CD14-positive monocyte (primary cell): Measurements from ENCODE around the gene PRKCA. TPM values are rescaled to one million over a fixed set of nuclear protein-coding genes. Genes with fewer than 3 reads are reported as not detected.

Experiments used
- DNase-seq, 3 donors: peaks; one replicate each; pipeline ENCODE4 v3.0.0-alpha.2; 2011 to 2022
- H2AFZ ChIP-seq: 2 replicates; pipeline ENCODE4 v1.6.0; 2012; ENCODE audit warnings: mild to moderate bottlenecking, low read depth, low read length, inconsistent platforms; ENCODE audit not compliant: insufficient read depth, poor library complexity, severe bottlenecking
- H3K27ac ChIP-seq, 2 donors: 1 replicate in 1 of 2; 2 replicates in 1 of 2; pipeline ENCODE4 v1.5.1; 2012 to 2013; ENCODE audit warnings: low read length in 2 of 2, control low read depth in 1 of 2, inconsistent platforms in 1 of 2, low read depth in 1 of 2, mild to moderate bottlenecking in 1 of 2
- H3K27me3 ChIP-seq, 2 donors: one replicate each; pipeline versions ENCODE4 v1.6.0 to v1.6.1; 2011 to 2013; ENCODE audit warnings: low read length in 2 of 2; ENCODE audit not compliant: control insufficient read depth in 2 of 2, insufficient read depth in 2 of 2
- H3K36me3 ChIP-seq, 2 donors: replicated peaks in 1 of 2; 1 replicate in 1 of 2; 2 replicates in 1 of 2; pipeline versions ENCODE4 v1.5.1 to v1.6.1; 2012 to 2013; ENCODE audit warnings: low read length in 2 of 2, control low read depth in 1 of 2, inconsistent platforms in 1 of 2, mild to moderate bottlenecking in 1 of 2; ENCODE audit not compliant: insufficient read depth in 2 of 2, control insufficient read depth in 1 of 2
- H3K4me1 ChIP-seq, 2 donors: 1 replicate in 1 of 2; 2 replicates in 1 of 2; pipeline versions ENCODE4 v1.5.1 to v1.6.1; 2012 to 2013; ENCODE audit warnings: low read length in 2 of 2, control low read depth in 1 of 2, inconsistent platforms in 1 of 2, mild to moderate bottlenecking in 1 of 2, moderate library complexity in 1 of 2; ENCODE audit not compliant: insufficient read depth in 2 of 2, control insufficient read depth in 1 of 2
- H3K4me2 ChIP-seq: replicated peaks from 2 replicates; pipeline ENCODE3; 2012; ENCODE audit warnings: low read length, moderate library complexity, mild to moderate bottlenecking; ENCODE audit not compliant: poor library complexity, severe bottlenecking; ENCODE audit errors: extremely low read depth
- H3K4me3 ChIP-seq, 3 experiments: fragments of 200-600 bp in 1 of 3; sonication (generic) in 1 of 3; replicated peaks in 1 of 3; 1 replicate in 2 of 3; 2 replicates in 1 of 3; pipeline ENCODE4 v1.5.1; 2011 to 2013; ENCODE audit warnings: low read length in 3 of 3, mild to moderate bottlenecking in 3 of 3, control low read depth in 2 of 3, low read depth in 2 of 3, inconsistent platforms in 1 of 3, moderate library complexity in 1 of 3
- H3K79me2 ChIP-seq: 2 replicates; pipeline ENCODE4 v1.6.0; 2012; ENCODE audit warnings: mild to moderate bottlenecking, control low read depth, inconsistent platforms, low read length, moderate library complexity; ENCODE audit not compliant: insufficient read depth
- H3K9ac ChIP-seq: 2 replicates; pipeline ENCODE4 v1.6.0; 2017; ENCODE audit warnings: low read length, mild to moderate bottlenecking; ENCODE audit not compliant: insufficient read depth, poor library complexity, severe bottlenecking
- H3K9me3 ChIP-seq, 2 donors: replicated peaks in 1 of 2; 1 replicate in 1 of 2; 2 replicates in 1 of 2; pipeline versions ENCODE4 v1.5.1 to v1.6.1; 2012 to 2013; ENCODE audit warnings: low read length in 2 of 2, control low read depth in 1 of 2; ENCODE audit not compliant: control insufficient read depth in 1 of 2, insufficient read depth in 1 of 2
- H4K20me1 ChIP-seq: 2 replicates; pipeline ENCODE4 v1.6.0; 2012; ENCODE audit warnings: mild to moderate bottlenecking, low read length, control low read depth, moderate library complexity; ENCODE audit not compliant: insufficient read depth
- H3K27ac Mint-ChIP-seq, 7 donors: one replicate each; pipeline ENCODE4 v1.8.0; 2020; ENCODE audit warnings: mild to moderate bottlenecking in 7 of 7, mixed read lengths in 7 of 7, moderate library complexity in 6 of 7, inconsistent platforms in 2 of 7
- H3K27me3 Mint-ChIP-seq, 3 donors: one replicate each; pipeline ENCODE4 v1.8.0; 2021 to 2022; ENCODE audit warnings: low read depth in 3 of 3, mild to moderate bottlenecking in 3 of 3, mixed read lengths in 3 of 3, moderate library complexity in 3 of 3, inconsistent platforms in 1 of 3
- H3K36me3 Mint-ChIP-seq, 2 donors: one replicate each; pipeline ENCODE4 v1.8.0; 2020; ENCODE audit warnings: mixed read lengths in 2 of 2, inconsistent platforms in 1 of 2, mild to moderate bottlenecking in 1 of 2
- H3K4me1 Mint-ChIP-seq: one replicate; pipeline ENCODE4 v1.8.0; 2020; ENCODE audit warnings: mild to moderate bottlenecking, mixed read lengths
- H3K4me3 Mint-ChIP-seq, 2 donors: one replicate each; pipeline ENCODE4 v1.8.0; 2020; ENCODE audit warnings: mild to moderate bottlenecking in 2 of 2, mixed read lengths in 2 of 2, moderate library complexity in 1 of 2
- H3K9me3 Mint-ChIP-seq, 7 donors: one replicate each; pipeline ENCODE4 v1.8.0; 2020 to 2022; ENCODE audit warnings: mixed read lengths in 7 of 7, mild to moderate bottlenecking in 6 of 7, moderate library complexity in 6 of 7, inconsistent platforms in 2 of 7
- CTCF ChIP-seq: fragments of 200-600 bp; IDR thresholded peaks from one replicate; pipeline ENCODE4 v1.8.0; 2022; ENCODE audit warnings: antibody characterized with exemption, mild to moderate bottlenecking
- WGBS: methylation state at CpG from one replicate; pipeline ENCODE4 v1.1.5; 2013; ENCODE audit warnings: missing lambda C conversion rate; ENCODE audit not compliant: insufficient coverage; 5-methylcytosine and 5-hydroxymethylcytosine counted together
- intact Hi-C, 2 donors: fragments of 100-400 bp; cut with micrococcal nuclease; formaldehyde crosslinking; loops; one replicate each; pipeline versions ENCODE4 v1.15.0 to v1.15.1; 2023
- polyA plus RNA-seq, 3 donors: library from polyadenylated mRNA; depleted of rRNA in 1 of 3; unstranded in 2 of 3; stranded (reverse) in 1 of 3; fragments of 300-500 nt in 2 of 3; fragments of >200 nt in 1 of 3; fragmentation: Illumina TruSeq in 2 of 3; gene quantifications; 1 replicate in 2 of 3; 2 replicates in 1 of 3; pipeline ENCODE4 v1.2.3, GENCODE V29; 2012 to 2021

The PRKCA gene
- polyA plus RNA-seq, 3 donors: 0.22 to 7.1 (median 0.30) TPM

- Histone ChIP-seq H3K79me2 (peaks cover 67% of the 10 kb centered on the region), H3K27ac (peak overlapping the region in 1 of 2 donors; percentile 79), H2AFZ (no peak overlapping the region), H3K9me3 (no peaks in the 10 kb centered on the region), H3K36me3 (no peaks in the 10 kb centered on the region), H3K4me2 (peak overlapping the region; percentile 73), H3K4me1 (peaks cover 83 to 90% of the 10 kb centered on the region in 2 donors), H3K9ac (no peak overlapping the region), H3K27me3 (no peaks in the 10 kb centered on the region), H3K4me3 (peak overlapping the region in 2 of 3 experiments; percentile 34 to 69), H4K20me1 (no peaks in the 10 kb centered on the region)
- Mint-ChIP-seq H3K27ac (peak overlapping the region; percentile 70 to 92 (median 88)), H3K4me3 (peak overlapping the region; percentile 27 to 60), H3K36me3 (no peaks in the 10 kb centered on the region), H3K27me3 (no peaks in the 10 kb centered on the region), H3K4me1 (peaks cover 84% of the 10 kb centered on the region), H3K9me3 (peaks cover 0 to 1% (median 0%) of the 10 kb centered on the region in 7 donors)
- intact Hi-C loops: loop anchor here (5.0 kb wide), 1 partner anchor 35 kb away; no protein-coding TSS in a partner anchor
- TF ChIP-seq CTCF: no peak
- DNase-seq: peak; percentile 66 to 77 (median 71)
- 0% methylated on average over 1 of the region's 7 CpGs for WGBS
These were observed 164.5 kb downstream of the PRKCA start for GRCh38 chr17:66466840-66467367.

- Histone ChIP-seq H2AFZ (no peak overlapping the region), H3K4me3 (peak overlapping the region in 1 of 3 experiments; percentile 69), H3K9ac (no peak overlapping the region), H3K27me3 (no peaks in the 10 kb centered on the region), H3K4me1 (peaks cover 81 to 87% of the 10 kb centered on the region in 2 donors), H3K36me3 (no peaks in the 10 kb centered on the region), H3K27ac (peak overlapping the region; percentile 32 to 79), H3K79me2 (peaks cover 68% of the 10 kb centered on the region), H4K20me1 (no peaks in the 10 kb centered on the region), H3K4me2 (peak overlapping the region; percentile 52), H3K9me3 (no peaks in the 10 kb centered on the region)
- Mint-ChIP-seq H3K27ac (peak overlapping the region in 5 of 7 donors; percentile 36 to 89 (median 84)), H3K27me3 (peaks cover 0 to 1% (median 0%) of the 10 kb centered on the region in 3 donors), H3K36me3 (peaks cover 0 to 5% of the 10 kb centered on the region in 2 donors), H3K4me1 (peaks cover 84% of the 10 kb centered on the region), H3K9me3 (peaks cover 0 to 1% (median 0%) of the 10 kb centered on the region in 7 donors), H3K4me3 (no peak overlapping the region)
- intact Hi-C loops: loop anchor here (1.0 to 5.0 kb wide), 2 partner anchors 7 to 35 kb away; no protein-coding TSS in a partner anchor
- DNase-seq: no peak
- TF ChIP-seq CTCF: no peak
- WGBS: 100% methylated on average over 1 of the region's 6 CpGs
These were observed 165.4 kb downstream of the PRKCA start for GRCh38 chr17:66467766-66468165.
